AG04450 (cell line): Measurements from ENCODE around the gene ARMC7. TPM values are rescaled to one million over a fixed set of nuclear protein-coding genes. Genes with fewer than 3 reads are reported as not detected.

Experiments used
- CTCF ChIA-PET: fragments of 300-600, 350-600 bp; formaldehyde crosslinking; extraction: SDS; loops from one replicate; lab custom pipeline; 2022; ENCODE audit warnings: antibody characterized with exemption, inconsistent platforms; lab: Charles Lee
- POLR2A ChIA-PET: fragments of 350-600 bp; formaldehyde crosslinking; extraction: SDS; loops from one replicate; lab custom pipeline; 2021; ENCODE audit warnings: antibody characterized with exemption, inconsistent platforms; lab: Yijun Ruan, JAX
- DNase-seq: peaks from one replicate; pipeline ENCODE4 v3.0.0-alpha.2; 2011; ENCODE audit warnings: low read depth, low spot score
- H3K27ac ChIP-seq: one replicate; pipeline ENCODE4 v1.5.1; 2012; ENCODE audit warnings: low read depth, low read length, control low read depth
- H3K27me3 ChIP-seq: one replicate; pipeline ENCODE4 v1.6.0; 2012; ENCODE audit warnings: low read length; ENCODE audit not compliant: control insufficient read depth, insufficient read depth
- H3K4me3 ChIP-seq: 2 replicates; pipeline ENCODE4 v1.5.1; 2011; ENCODE audit warnings: mild to moderate bottlenecking, low read depth, low read length, control low read depth
- H3K9me3 ChIP-seq: 2 replicates; pipeline ENCODE4 v1.5.1; 2012; ENCODE audit warnings: low read length; ENCODE audit not compliant: control insufficient read depth, insufficient read depth
- polyA minus RNA-seq: library from RNA; depleted of rRNA, polyadenylated mRNA; stranded (reverse); fragments of >200 nt; gene quantifications from 2 replicates; pipeline ENCODE4 v1.2.3, GENCODE V29; 2011; rRNA and poly(A)+ RNA removed
- polyA plus RNA-seq: library from polyadenylated mRNA; depleted of rRNA; stranded (reverse); fragments of >200 nt; gene quantifications from 2 replicates; pipeline ENCODE4 v1.2.3, GENCODE V29; 2011; rRNA removed
- TF ChIP-seq, protein P1 (sequence below): IDR thresholded peaks from 2 replicates; pipeline ENCODE4 v1.5.1; 2011; ENCODE audit warnings: low read depth, low read length, control low read depth, inconsistent platforms

ARMC7 gene
- polyA plus RNA-seq (5.6 and 6.5 TPM in 2 replicates), polyA minus RNA-seq (8.0 and 9.7 TPM in 2 replicates)

DNA sequence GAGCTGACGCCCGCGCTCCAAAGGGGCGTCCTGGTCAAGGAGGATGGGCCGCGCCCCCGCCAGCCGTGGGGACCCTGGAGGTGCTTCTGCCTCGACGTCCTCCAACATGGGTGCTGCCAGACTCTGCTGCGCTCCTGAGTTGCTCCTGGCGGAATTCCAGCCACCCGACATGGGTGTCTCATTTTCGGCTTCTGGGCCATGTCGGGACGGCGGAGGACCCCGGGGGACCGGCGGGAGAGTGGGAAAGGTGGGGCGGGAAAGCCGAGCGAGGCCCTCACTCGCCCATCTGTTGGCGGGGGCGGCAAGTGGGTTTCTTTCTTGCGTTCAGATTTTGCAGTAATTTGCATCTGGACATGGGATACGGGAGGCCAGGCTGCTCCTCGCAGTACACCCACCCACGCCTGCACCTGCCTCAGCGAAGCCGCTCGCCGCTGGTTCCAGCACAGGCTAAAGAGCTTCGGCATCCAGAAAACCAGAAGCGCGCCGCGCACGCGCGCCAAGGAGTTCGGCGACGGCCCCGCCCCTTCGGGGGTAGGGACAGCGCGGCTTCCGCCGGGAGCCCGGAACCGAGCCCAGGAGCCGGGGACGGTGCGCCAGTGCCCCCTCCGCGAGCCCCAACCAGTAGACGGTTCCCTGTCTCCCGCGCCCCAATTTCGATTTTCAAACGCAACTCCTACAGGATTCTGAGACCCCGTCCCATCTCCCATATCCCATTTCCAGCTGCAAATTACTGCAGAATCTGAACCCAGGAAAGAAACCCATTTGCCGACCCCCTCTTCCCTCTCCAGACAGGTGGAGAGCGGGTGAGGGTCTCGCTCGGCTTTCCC, at the start of gene ARMC7:
Gene ARMC7, plus strand, starts transcription at position 563 of the 827 bp plus-strand sequence. CDS start 320 bp downstream, outside the sequence.
- Histone ChIP-seq H3K4me3 (peak within 1 kb of the TSS; percentile 80), H3K27ac (no peak within 1 kb of the TSS), H3K9me3 (no peaks in the 10 kb centered on the region), H3K27me3 (peaks cover 7% of the 10 kb centered on the region)
- CTCF ChIA-PET, result interaction anchor here (0.7 to 2.5 kb wide), 7 partner anchors 12 to 149 kb away, joined by 3 to 11 read pairs (median 3); no protein-coding TSS in a partner anchor
- peak; percentile 49 for DNase-seq
- TF ChIP-seq, protein P1, sequence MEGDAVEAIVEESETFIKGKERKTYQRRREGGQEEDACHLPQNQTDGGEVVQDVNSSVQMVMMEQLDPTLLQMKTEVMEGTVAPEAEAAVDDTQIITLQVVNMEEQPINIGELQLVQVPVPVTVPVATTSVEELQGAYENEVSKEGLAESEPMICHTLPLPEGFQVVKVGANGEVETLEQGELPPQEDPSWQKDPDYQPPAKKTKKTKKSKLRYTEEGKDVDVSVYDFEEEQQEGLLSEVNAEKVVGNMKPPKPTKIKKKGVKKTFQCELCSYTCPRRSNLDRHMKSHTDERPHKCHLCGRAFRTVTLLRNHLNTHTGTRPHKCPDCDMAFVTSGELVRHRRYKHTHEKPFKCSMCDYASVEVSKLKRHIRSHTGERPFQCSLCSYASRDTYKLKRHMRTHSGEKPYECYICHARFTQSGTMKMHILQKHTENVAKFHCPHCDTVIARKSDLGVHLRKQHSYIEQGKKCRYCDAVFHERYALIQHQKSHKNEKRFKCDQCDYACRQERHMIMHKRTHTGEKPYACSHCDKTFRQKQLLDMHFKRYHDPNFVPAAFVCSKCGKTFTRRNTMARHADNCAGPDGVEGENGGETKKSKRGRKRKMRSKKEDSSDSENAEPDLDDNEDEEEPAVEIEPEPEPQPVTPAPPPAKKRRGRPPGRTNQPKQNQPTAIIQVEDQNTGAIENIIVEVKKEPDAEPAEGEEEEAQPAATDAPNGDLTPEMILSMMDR, result no peak
- POLR2A ChIA-PET, result interaction anchor here (0.6 to 1.3 kb wide), 7 partner anchors 14 to 74 kb away, joined by 3 to 4 read pairs (median 3); partner anchors contain the start of gene NT5C

DNA sequence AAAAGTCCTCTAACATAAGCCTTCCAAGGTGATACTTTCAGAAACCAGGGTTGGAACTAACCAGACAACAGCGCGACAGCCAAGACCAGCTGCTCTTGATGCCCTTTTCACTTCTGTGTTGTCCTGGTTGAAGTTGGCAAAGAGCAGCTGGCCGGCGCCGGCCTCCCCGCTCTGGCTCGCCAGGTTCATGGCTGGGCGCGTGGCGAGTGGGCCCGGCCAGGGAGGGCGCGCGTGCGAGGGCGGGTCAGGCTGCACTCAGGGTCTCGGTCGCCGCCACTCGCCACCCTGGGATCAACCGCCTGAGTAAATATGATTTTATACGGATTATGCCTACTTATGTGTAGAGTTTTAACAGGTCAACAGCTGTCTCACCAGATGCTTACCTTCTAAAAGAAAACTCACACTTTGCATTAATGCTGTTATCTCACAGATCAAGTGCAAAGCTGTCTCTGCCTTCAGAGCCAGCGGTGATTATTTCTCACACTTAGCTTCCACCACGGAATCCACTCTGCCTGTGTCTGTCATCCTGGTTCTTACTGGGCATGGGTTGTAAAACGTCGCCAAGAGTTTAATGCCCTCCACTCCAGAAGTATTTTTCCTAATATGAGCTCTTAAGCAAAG, 49.2 kb upstream of the ARMC7 start:
- no peaks in the 10 kb centered on the region for H3K9me3 ChIP-seq
- POLR2A ChIA-PET, result interaction anchor here (0.7 to 1.2 kb wide), 6 partner anchors 24 to 160 kb away, joined by 3 to 6 read pairs (median 4); partner anchors contain the start of gene SLC16A5
- CTCF ChIA-PET, result interaction anchor here (0.7 to 4.4 kb wide), 35 partner anchors 9 to 210 kb away, joined by 3 to 61 read pairs (median 5); partner anchors contain the start of genes ARMC7, CDR2L, MIF4GD and NT5C
- no peak overlapping the region for H3K4me3 ChIP-seq
- no peak overlapping the region for H3K27ac ChIP-seq
- no peak for DNase-seq
- TF ChIP-seq, protein P1, result no peak
- no peaks in the 10 kb centered on the region for H3K27me3 ChIP-seq

DNA sequence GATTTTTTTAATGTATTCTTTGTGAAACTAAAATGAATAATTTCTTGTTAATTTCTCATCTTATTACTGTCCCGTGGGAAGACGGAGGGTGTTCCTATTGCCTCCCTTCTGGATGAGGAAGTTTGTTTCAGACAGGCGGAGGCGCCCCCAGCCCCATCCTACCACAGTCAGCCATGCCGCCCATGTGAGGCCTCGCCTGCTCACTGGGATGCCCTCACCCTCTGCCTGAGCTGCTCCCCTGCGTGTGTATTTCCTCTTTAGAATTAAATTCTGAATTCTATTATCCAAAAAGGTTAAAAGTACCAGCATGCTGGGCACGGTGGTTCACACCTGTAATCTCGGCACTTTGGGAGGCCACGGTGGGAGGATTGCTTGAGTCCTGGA, 48.7 kb upstream of the ARMC7 start:
- CTCF ChIA-PET, result interaction anchor here (0.7 to 4.4 kb wide), 15 partner anchors 8 to 210 kb away, joined by 3 to 61 read pairs (median 13); partner anchors contain the start of genes ARMC7, CDR2L, MIF4GD and NUP85
- DNase-seq, result no peak
- Histone ChIP-seq H3K27ac (no peak overlapping the region), H3K27me3 (no peaks in the 10 kb centered on the region), H3K9me3 (no peaks in the 10 kb centered on the region), H3K4me3 (no peak overlapping the region)
- TF ChIP-seq, protein P1, result no peak
- POLR2A ChIA-PET, result interaction anchor here (1.0 kb wide), 1 partner anchor 48 kb away, joined by 3 read pairs; no protein-coding TSS in a partner anchor

- no peak overlapping the region for H3K4me3 ChIP-seq
- H3K27ac ChIP-seq, result no peak overlapping the region
- ChIA-PET POLR2A (no interaction called here), CTCF (interaction anchor here (0.5 to 4.4 kb wide), 8 partner anchors 44 to 142 kb away, joined by 3 to 61 read pairs (median 22); partner anchors contain the start of genes ARMC7, CDR2L and NUP85)
- H3K27me3 ChIP-seq, result no peaks in the 10 kb centered on the region
- TF ChIP-seq, protein P1, result no peak
- no peak for DNase-seq
- H3K9me3 ChIP-seq, result no peaks in the 10 kb centered on the region
Observed at GRCh38 chr17:75061618-75062017, 48.2 kb upstream of the ARMC7 start.
